Adipocyte (in vitro differentiated cells): ENCODE measurements around the gene ELOVL5.

ENCODE experiments used
- DNase-seq: peaks from one replicate; pipeline ENCODE4 v3.0.0-alpha.2; 2015; ENCODE audit warnings: low read depth
- H3K27me3 ChIP-seq: replicated peaks from 2 replicates; pipeline ENCODE4 v1.7.0; 2013; ENCODE audit warnings: mild to moderate bottlenecking, low read length, moderate library complexity; ENCODE audit not compliant: control insufficient read depth, insufficient read depth
- H3K36me3 ChIP-seq: 2 replicates; pipeline ENCODE4 v1.7.0; 2013; ENCODE audit warnings: low read length, mild to moderate bottlenecking, moderate library complexity; ENCODE audit not compliant: control insufficient read depth, insufficient read depth, severe bottlenecking
- H3K4me1 ChIP-seq: 2 replicates; pipeline ENCODE4 v1.7.0; 2013; ENCODE audit warnings: mild to moderate bottlenecking, low read length, moderate library complexity; ENCODE audit not compliant: control insufficient read depth, insufficient read depth
- H3K4me3 ChIP-seq: 2 replicates; pipeline ENCODE4 v1.7.0; 2013; ENCODE audit warnings: mild to moderate bottlenecking, low read length, moderate library complexity
- H3K9ac ChIP-seq: 2 replicates; pipeline ENCODE4 v1.7.0; 2013; ENCODE audit warnings: mild to moderate bottlenecking, low read length, moderate library complexity
- H3K9me3 ChIP-seq: 2 replicates; pipeline ENCODE4 v1.7.0; 2013; ENCODE audit warnings: mild to moderate bottlenecking, low read length, moderate library complexity; ENCODE audit not compliant: control insufficient read depth

The ELOVL5 gene

DNA sequence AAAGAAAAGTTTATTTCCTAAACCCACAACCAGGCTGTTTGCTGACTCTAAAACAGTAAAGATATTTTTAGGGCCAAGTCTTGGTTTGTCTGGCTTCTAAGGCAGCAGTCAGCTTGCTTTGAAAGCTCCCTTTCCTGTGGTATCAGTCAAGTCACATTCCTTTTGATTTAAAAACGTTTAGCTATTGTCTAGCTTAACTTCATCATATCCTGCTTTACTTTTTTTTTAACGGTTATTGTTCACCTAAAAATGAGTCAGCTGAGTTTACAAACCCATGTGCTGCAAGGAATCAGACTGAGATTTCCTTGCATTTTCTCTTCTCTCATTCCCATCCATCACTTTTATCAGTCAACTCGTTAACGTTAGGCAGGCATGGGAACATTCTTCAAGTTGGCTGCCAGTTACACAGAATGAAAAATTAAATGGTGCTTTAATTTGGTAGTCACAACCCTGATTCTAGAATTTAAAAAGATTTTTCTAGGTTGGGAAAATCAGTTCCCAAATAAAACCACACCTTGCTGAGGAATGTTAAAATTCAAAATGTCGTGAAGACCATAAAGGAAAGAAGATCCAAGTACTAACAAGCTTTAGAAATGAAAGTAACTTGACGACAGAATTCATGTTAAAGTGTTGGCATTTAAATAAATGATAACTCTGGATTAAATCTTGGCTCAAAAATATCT, 45.9 kb downstream of the ELOVL5 start:
- Histone ChIP-seq H3K4me1 (peaks cover 76% of the 10 kb centered on the region), H3K4me3 (peak overlapping the region; percentile 44), H3K9me3 (no peaks in the 10 kb centered on the region), H3K9ac (peak overlapping the region; percentile 73), H3K27me3 (no peaks in the 10 kb centered on the region), H3K36me3 (peaks cover 14% of the 10 kb centered on the region)
- peak; percentile 68 for DNase-seq

DNA sequence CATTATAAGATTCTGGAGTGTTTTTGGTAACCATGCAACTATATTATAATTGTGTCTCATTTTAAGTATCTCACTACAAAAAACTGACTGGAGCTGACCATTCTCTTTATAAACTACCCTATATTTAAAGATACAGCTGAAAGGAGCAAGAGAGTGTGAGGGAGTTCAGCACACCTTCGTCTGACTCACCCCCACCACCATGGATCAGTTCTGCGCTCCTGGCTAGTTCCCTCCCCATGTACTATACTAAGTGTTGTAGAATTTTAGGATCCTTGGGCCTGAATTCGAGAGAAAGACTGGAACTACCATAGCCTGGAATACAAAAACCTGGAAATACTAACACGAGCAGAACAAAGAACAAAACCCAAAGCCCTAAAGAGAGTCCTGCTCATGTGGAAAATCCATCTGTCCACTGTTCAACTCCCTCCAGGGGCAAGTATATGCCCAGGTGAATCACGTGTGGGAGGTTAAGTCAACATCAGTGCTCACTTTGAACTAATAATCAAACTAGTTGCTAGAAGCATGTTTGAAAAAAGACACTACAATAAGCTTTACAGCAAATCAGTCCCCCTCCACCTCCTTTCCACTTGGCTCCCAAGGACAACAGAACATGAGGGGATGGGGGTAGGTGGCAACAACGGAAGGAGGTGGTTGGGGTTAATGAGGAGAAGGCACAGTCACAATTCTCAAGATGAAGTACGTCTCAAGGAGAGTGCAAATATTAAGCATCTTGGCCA, 46.8 kb downstream of the ELOVL5 start:
- Histone ChIP-seq H3K9me3 (no peaks in the 10 kb centered on the region), H3K36me3 (peaks cover 14% of the 10 kb centered on the region), H3K27me3 (no peaks in the 10 kb centered on the region)

DNA sequence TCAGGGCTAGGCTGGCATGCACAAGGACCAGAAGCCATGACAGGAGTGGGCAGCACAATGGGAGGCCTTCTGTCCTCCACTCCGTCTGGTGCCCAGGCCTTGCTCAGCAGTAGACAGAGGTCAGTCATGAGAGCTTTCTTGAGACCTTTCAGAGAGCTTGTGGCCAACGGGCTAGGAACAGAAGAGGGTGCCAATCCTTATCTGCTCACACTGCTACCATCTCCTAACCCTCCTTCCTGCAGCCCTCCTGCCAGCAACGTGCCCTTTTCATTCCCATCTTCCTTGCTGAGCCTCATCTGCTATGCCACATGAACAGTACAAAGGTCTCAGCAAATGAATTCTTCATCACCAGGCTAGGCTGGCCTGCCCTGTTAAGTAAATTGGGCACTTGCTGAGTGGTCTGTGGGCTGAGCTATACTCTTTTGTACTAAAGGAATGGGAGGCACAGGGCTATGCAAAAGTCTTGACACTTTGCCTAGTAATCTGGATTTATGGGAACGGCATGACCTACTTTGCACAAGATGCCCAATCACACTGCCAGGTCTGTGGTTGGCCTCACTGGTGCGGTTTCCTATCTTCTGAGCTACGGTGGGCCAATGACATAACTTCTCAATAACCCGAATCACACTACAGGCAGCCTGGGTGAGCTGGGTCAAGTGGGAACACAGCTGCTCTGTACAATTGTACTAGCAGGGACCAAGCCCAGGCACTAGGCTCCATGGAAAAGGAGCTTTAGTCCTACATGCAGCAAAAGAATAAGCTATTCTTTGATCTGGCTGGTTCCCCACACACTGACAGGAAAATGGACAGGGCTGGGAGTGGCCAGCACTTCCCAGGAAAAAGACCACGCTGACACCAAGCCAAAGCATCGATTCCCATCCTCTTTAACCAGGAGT, 47.8 kb downstream of the ELOVL5 start:
- Histone ChIP-seq H3K4me3 (peak overlapping the region; percentile 0), H3K4me1 (peaks cover 78% of the 10 kb centered on the region), H3K9me3 (no peaks in the 10 kb centered on the region), H3K27me3 (no peaks in the 10 kb centered on the region), H3K9ac (peak overlapping the region; percentile 73), H3K36me3 (peaks cover 14% of the 10 kb centered on the region)
- DNase-seq, result no peak

More for the DNA sequence above, 46.8 kb downstream of the ELOVL5 start:
- Histone ChIP-seq H3K9ac (peak overlapping the region; percentile 73), H3K4me3 (peak overlapping the region; percentile 44), H3K4me1 (peaks cover 74% of the 10 kb centered on the region)
- DNase-seq, result no peak

DNA sequence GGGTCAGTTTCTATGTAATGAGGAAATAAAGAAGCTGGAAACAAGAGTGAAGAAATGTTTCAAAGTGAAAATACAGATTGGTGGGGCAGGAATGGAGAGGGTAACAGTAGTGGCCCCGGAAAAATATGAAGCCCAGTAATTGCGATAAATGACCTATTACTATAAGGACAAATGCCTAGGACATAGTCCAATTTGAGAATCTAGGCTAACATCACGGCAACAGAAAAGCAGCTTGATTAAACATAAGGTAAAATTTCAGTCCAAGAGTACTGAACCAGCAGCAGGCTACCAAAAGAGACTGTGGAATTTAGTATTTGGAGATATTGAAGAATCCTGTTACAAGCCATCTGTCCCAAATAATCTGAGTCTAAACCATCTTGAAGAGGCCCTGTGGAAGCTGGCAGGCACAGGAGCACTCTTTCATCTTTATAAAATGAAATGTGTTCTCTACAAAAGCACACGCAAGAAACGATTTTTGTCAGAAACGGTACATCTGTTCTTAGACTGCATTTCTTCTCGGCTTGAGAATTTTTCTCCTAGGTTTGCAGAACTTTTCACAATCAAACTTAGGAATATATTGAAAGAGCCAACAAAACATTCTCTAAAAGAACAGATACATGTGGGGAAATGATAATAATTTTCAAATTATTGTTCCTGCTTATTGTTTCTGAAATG, 49.3 kb downstream of the ELOVL5 start:
- Histone ChIP-seq H3K4me1 (peaks cover 93% of the 10 kb centered on the region), H3K27me3 (no peaks in the 10 kb centered on the region), H3K4me3 (no peak overlapping the region), H3K9ac (peak overlapping the region; percentile 59), H3K36me3 (peaks cover 19% of the 10 kb centered on the region), H3K9me3 (no peaks in the 10 kb centered on the region)
- no peak for DNase-seq

DNA sequence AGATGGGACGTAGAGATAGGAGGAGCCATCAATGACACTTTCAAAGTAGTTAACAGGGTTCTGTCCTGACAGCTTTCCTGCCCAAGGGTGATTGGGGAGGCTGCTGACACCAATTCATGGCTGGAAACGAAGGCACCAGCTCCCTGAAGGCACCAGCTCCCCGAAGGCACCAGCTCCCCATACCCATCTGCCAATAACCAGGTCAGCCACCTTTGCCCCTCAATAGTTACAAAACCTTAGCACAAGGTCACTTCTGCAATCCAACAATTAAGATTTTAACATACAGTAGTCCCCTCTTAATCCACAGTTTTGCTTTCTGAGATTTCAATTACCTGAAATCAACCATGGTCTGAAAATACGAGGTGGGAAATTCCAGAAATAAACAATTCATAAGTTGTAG, 51.7 kb downstream of the ELOVL5 start:
- H3K9me3 ChIP-seq, result no peaks in the 10 kb centered on the region
- H3K4me1 ChIP-seq, result peaks cover 81% of the 10 kb centered on the region
- no peak overlapping the region for H3K4me3 ChIP-seq
- no peak overlapping the region for H3K9ac ChIP-seq
- no peaks in the 10 kb centered on the region for H3K27me3 ChIP-seq
- DNase-seq, result no peak
- H3K36me3 ChIP-seq, result peaks cover 31% of the 10 kb centered on the region

DNA sequence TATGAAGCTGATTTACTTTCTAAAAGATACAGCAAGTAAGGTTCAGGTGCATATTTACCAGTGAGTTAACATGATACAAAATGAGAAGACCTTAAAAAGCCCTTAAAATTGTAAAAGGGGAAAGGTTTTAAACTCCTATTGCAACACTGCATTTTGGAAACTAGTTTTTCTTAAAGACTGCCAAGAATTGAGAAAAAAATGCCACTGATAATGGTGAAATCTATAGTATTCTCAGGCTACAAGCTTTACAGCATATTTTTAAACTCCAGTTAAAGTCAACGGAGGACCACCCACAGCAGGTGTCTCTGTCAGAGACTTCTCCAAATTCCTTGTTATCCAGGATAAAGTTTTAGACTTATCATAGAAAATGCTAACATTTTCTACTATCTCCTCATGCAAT, 53.6 kb downstream of the ELOVL5 start:
- DNase-seq, result peak; percentile 70
- no peaks in the 10 kb centered on the region for H3K9me3 ChIP-seq
- H3K36me3 ChIP-seq, result peaks cover 49% of the 10 kb centered on the region
- no peaks in the 10 kb centered on the region for H3K27me3 ChIP-seq
- H3K4me3 ChIP-seq, result peak overlapping the region; percentile 51
- H3K4me1 ChIP-seq, result peaks cover 67% of the 10 kb centered on the region
- H3K9ac ChIP-seq, result peak overlapping the region; percentile 70

DNA sequence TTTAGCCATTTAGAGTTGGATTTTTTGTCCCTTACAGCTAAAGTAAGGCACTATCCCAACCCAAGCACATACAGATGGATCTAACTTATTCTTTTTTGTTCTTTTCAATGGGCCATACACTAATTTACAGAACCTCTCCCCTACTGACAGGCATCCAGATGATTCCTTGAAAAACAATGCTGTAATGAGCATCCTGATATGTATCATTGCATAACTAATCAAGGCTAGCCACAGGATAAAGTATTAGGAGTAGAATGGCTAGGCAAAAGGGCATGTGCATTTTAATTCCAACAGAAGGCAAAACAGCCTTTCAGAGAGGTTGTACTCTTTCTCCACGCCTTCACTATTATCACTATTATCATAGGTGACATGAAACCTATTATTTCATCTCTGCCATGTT, 54.1 kb downstream of the ELOVL5 start:
- Histone ChIP-seq H3K9me3 (no peaks in the 10 kb centered on the region), H3K9ac (peak overlapping the region; percentile 70), H3K36me3 (peaks cover 54% of the 10 kb centered on the region), H3K4me3 (peak overlapping the region; percentile 51), H3K4me1 (peaks cover 62% of the 10 kb centered on the region), H3K27me3 (no peaks in the 10 kb centered on the region)
- no peak for DNase-seq

DNA sequence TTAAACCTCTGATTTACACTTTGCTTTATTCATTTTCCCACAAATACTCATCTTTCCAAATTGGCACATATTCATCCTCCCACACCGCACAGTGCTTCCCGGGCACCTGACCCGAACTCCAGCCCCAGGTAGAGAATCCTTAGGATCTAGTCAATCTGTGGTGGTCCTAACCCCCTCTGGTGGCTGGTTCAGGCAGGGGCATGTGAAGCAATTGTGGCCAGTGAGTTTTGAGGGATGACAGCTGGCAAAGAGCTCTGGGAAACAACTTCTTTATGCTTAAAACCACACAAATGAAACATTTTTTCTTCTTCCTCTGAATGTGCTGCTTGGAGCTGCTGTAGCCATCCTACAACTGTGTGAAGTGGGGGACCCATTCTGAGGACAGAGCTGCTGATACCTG, 54.7 kb downstream of the ELOVL5 start:
- Histone ChIP-seq H3K36me3 (peaks cover 59% of the 10 kb centered on the region), H3K9ac (peak overlapping the region; percentile 70), H3K4me3 (peak overlapping the region; percentile 51), H3K9me3 (no peaks in the 10 kb centered on the region), H3K4me1 (peaks cover 56% of the 10 kb centered on the region), H3K27me3 (no peaks in the 10 kb centered on the region)
- peak; percentile 43 for DNase-seq

DNA sequence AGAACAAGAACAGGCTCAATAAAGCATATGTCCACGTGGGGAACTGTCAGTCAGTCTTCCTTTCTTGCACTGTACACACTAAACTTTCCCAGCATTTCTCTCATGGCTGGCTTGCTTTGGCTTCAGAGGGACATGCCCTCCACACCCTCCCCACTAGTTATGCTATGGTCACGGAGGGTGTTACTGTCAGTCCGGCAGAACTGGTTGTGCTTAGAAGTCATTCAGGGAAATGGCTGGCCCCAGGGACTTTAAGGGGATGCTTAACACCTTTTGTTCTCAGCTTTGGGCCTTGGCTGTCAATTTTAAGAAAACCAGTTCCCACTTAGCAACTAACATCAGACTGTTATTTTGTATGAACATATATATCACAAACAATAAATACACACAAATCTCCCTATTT, 55.1 kb downstream of the ELOVL5 start:
- Histone ChIP-seq H3K36me3 (peaks cover 63% of the 10 kb centered on the region), H3K9ac (peak overlapping the region; percentile 70), H3K27me3 (no peaks in the 10 kb centered on the region), H3K9me3 (no peaks in the 10 kb centered on the region), H3K4me3 (no peak overlapping the region), H3K4me1 (peaks cover 52% of the 10 kb centered on the region)
- no peak for DNase-seq

DNA sequence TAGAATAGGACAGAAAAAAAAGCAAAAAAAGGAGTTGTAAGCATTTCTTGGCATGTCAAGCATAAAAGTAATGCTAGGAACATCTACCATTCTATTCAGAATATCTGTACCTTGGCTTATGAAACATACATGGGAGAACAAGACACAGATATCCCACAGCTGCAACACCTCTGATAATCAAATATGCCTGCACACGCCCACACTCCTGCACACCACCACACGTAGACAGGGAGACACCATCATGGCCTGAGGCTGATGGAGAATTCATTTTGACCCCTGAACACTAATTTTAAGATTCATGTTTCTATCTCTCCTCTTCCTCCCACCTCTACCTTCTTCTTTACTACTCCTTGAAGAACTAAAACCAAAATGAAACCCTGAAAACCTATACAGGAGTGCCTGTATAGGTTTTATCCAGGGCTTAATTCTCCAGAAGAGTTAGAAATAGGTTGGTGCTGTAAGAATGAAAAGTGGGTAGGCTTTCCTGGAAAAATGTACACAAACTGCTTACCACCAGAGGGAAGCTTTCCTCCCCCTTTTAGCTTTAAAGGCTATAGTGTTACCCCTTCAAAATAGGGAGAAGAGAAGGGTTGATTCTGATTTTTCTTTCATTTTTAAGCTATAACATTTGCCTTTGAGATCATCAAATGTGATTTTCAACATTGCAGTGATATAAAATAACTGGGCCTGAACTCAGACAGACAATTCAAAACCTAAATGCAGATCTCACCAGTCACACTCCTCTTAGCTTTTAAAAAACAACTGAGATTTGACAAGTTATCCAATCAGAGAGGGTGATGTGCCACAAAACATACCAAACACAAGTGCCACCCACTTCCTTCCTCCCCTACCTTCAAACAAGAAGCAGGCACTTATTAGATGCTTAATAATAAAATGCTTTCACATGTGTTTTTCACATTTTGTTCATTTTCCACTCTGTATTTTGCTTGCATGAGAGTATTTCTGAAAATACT, 57.9 kb downstream of the ELOVL5 start:
- peak overlapping the region; percentile 34 for H3K9ac ChIP-seq
- peaks cover 87% of the 10 kb centered on the region for H3K36me3 ChIP-seq
- H3K4me3 ChIP-seq, result no peak overlapping the region
- H3K27me3 ChIP-seq, result no peaks in the 10 kb centered on the region
- H3K9me3 ChIP-seq, result no peaks in the 10 kb centered on the region
- DNase-seq, result no peak
- H3K4me1 ChIP-seq, result peaks cover 46% of the 10 kb centered on the region
